ENCODE measurements around the gene AUTS2.
A peak's percentile ranks its signal among the peaks of the same experiment; 100 is the strongest.

AUTS2 gene

GRCh38 chr7:70759674-70760073 is 1161.4 kb downstream of the AUTS2 start:
- Mint-ChIP-seq H3K9me3 (no peaks in the 10 kb centered on the region), H3K27ac (no peak overlapping the region), H3K4me3 (no peak overlapping the region), H3K36me3 (ENCODE audit: low read depth) (no peaks in the 10 kb centered on the region), H3K27me3 (no peaks in the 10 kb centered on the region), H3K4me1 (no peaks in the 10 kb centered on the region)
- DNase-seq (no peak), ATAC-seq (no peak)

DNA sequence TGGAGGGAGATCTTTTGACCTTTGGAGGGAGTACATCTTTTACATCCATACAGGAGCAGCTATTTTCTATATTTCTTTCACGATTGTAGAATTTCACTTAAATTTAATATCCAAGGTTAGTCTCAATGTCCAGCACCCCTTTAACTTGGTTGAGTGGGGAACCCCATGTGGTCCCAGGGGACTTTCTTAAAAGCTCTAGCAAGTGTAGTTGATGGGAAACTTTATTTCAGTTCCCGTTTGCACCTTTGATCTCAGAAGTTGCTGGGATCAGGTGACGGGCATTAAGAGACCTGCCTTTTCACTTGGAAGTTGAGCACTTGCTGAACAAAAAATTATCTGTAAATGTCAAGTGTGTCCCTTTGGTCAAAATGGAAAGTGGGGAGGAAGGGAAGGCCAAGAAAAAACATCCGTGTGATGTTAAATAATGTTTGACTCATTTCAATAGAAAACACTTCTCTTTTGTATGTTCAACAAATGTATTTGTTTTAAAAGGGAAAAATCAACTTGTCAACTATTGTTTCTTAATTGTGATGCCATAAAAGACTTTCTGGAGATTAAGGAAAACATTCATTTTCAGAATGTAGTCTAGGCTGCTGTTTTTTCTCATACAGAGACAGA is 1163.5 kb downstream of the AUTS2 start:
- H3K4me3 Mint-ChIP-seq: no peak overlapping the region
- no peaks in the 10 kb centered on the region for H3K9me3 Mint-ChIP-seq
- no peak for DNase-seq
- H3K36me3 Mint-ChIP-seq (ENCODE audit: low read depth): no peaks in the 10 kb centered on the region
- H3K27me3 Mint-ChIP-seq: no peaks in the 10 kb centered on the region
- no peak overlapping the region for H3K27ac Mint-ChIP-seq
- H3K4me1 Mint-ChIP-seq: peaks cover 2% of the 10 kb centered on the region
- no peak for ATAC-seq

DNA sequence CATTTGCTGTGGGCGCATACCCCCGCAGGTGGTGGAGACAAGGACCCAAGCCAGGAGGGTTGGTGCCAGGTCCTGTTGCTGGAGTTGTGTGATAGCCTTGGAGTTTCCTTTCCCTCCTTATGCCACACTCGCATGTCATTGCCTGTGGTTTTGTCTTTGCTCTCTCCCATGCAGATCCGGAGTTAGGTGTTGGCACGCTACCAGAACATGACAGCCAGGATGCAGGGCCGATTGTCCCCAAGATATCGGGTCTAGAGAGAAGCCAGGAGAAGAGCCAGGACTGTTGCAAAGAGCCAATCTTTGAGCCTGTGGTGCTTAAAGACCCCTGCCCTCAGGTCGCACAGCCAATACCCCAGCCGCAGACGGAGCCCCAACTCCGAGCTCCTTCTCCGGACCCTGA is 1164.4 kb downstream of the AUTS2 start:
- Mint-ChIP-seq H3K27me3 (no peaks in the 10 kb centered on the region), H3K36me3 (ENCODE audit: low read depth) (no peaks in the 10 kb centered on the region), H3K4me3 (no peak overlapping the region), H3K4me1 (peaks cover 2% of the 10 kb centered on the region), H3K9me3 (no peaks in the 10 kb centered on the region), H3K27ac (no peak overlapping the region)
- DNase-seq: no peak
- ATAC-seq: no peak

DNA sequence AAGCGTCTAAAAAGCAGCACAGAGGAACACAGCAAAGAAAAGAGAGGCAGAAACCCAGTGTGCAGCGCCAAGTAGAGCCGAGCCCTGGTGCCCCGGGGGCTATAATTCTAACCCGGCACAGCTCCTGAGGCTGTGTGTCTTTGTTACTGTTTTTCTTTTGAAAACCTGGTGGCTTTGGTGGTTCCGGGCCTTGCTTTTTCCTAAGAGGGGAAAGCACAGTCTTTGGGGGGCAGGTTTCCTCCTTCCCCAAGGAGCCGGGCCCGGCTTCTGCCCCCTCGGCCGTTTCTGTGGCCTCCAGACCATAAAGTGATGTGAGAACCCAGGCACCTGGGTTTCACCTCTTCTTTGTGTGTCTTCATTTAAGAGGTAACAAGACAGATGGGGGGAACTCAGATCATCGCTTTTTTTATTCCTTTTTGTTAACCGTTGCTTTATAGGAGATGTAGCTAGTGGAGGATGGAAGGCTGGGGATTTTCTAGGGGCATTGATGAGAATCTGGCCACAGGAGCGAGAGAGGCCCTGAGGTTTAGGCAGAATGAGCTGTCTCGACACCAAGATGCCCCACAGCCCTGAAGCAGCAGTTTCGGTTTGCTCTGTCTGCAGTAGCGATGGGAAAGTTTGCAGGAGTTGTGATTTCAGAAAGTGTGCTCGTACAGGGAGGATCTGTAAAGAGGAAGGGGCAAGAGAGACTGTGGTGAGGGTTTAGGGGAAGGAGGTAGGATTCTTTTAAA is 1165.9 kb downstream of the AUTS2 start:
- Mint-ChIP-seq H3K36me3 (ENCODE audit: low read depth) (no peaks in the 10 kb centered on the region), H3K27ac (no peak overlapping the region), H3K9me3 (no peaks in the 10 kb centered on the region), H3K4me1 (peaks cover 2% of the 10 kb centered on the region), H3K4me3 (no peak overlapping the region), H3K27me3 (no peaks in the 10 kb centered on the region)
- no peak for DNase-seq
- ATAC-seq: peak; percentile 59

GRCh38 chr7:70764701-70765208 is 1166.5 kb downstream of the AUTS2 start:
- no peak overlapping the region for H3K4me3 Mint-ChIP-seq
- DNase-seq (no peak), ATAC-seq (no peak)

GRCh38 chr7:70765651-70766050 is 1167.4 kb downstream of the AUTS2 start:
- no peak for DNase-seq
- no peak for ATAC-seq
- no peak overlapping the region for H3K27ac Mint-ChIP-seq
- no peaks in the 10 kb centered on the region for H3K36me3 Mint-ChIP-seq (ENCODE audit: low read depth)
- H3K27me3 Mint-ChIP-seq: no peaks in the 10 kb centered on the region
- no peak overlapping the region for H3K4me3 Mint-ChIP-seq
- peaks cover 2% of the 10 kb centered on the region for H3K4me1 Mint-ChIP-seq
- H3K9me3 Mint-ChIP-seq: no peaks in the 10 kb centered on the region

More at GRCh38 chr7:70764701-70765208, 1166.5 kb downstream of the AUTS2 start:
- Mint-ChIP-seq H3K36me3 (ENCODE audit: low read depth) (no peaks in the 10 kb centered on the region), H3K9me3 (no peaks in the 10 kb centered on the region), H3K27ac (no peak overlapping the region), H3K27me3 (no peaks in the 10 kb centered on the region), H3K4me1 (peaks cover 2% of the 10 kb centered on the region)

GRCh38 chr7:70766109-70766508 is 1167.8 kb downstream of the AUTS2 start:
- DNase-seq (no peak), ATAC-seq (no peak)
- peaks cover 2% of the 10 kb centered on the region for H3K4me1 Mint-ChIP-seq
- H3K4me3 Mint-ChIP-seq: no peak overlapping the region
- no peak overlapping the region for H3K27ac Mint-ChIP-seq
- H3K9me3 Mint-ChIP-seq: no peaks in the 10 kb centered on the region
- no peaks in the 10 kb centered on the region for H3K36me3 Mint-ChIP-seq (ENCODE audit: low read depth)
- H3K27me3 Mint-ChIP-seq: no peaks in the 10 kb centered on the region

DNA sequence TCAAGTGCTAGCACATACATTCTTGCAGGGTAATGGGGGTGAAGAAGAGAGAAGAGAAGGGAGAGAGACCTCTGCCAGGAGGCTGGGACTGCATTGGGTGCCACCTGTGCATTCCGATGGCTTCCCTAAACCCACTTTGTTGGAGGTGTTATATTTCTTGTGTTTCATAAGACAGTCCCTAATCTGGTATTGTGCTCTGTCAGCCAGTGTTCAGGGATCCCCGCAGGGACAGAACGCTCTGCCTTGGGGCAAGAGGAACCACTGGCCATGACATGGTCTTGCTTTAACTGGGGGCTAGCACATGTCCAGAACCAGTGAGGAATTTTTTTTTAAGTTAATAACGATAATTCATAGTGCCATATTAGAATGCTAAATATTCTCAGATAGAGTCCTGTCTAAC is 1168.4 kb downstream of the AUTS2 start:
- H3K27me3 Mint-ChIP-seq: no peaks in the 10 kb centered on the region
- H3K27ac Mint-ChIP-seq: no peak overlapping the region
- ATAC-seq: no peak
- no peak overlapping the region for H3K4me3 Mint-ChIP-seq
- no peaks in the 10 kb centered on the region for H3K36me3 Mint-ChIP-seq (ENCODE audit: low read depth)
- DNase-seq: no peak
- H3K9me3 Mint-ChIP-seq: no peaks in the 10 kb centered on the region
- peaks cover 2% of the 10 kb centered on the region for H3K4me1 Mint-ChIP-seq

DNA sequence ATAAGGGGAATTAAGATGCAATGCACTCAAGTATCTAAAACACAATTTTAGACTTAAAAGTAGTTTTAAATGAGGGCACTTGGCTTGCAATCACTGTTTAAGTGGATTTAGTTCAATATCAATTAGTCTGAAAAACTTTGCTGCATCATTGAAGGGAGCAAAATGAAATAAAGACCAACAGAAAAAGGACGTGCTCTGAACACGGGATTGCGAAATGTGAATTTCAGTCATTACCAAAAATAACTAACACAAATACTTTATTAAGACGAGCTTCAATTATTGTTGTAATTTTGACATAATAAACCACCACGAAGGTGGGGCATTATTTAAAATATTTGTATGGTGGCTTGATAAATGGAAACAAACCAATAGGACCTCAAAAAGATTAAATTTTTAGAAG is 1171.9 kb downstream of the AUTS2 start:
- Mint-ChIP-seq H3K4me3 (no peak overlapping the region), H3K27me3 (no peaks in the 10 kb centered on the region), H3K9me3 (no peaks in the 10 kb centered on the region), H3K27ac (no peak overlapping the region), H3K36me3 (ENCODE audit: low read depth) (peaks cover 2% of the 10 kb centered on the region), H3K4me1 (no peaks in the 10 kb centered on the region)
- DNase-seq (no peak), ATAC-seq (no peak)

- DNase-seq (no peak), ATAC-seq (no peak)
- Mint-ChIP-seq H3K4me1 (no peaks in the 10 kb centered on the region), H3K27ac (no peak overlapping the region), H3K4me3 (no peak overlapping the region), H3K27me3 (no peaks in the 10 kb centered on the region), H3K9me3 (no peaks in the 10 kb centered on the region), H3K36me3 (ENCODE audit: low read depth) (peaks cover 2% of the 10 kb centered on the region)
Observed at GRCh38 chr7:70771451-70771850, 1173.2 kb downstream of the AUTS2 start.

GRCh38 chr7:70772891-70773290 is 1174.6 kb downstream of the AUTS2 start:
- H3K36me3 Mint-ChIP-seq (ENCODE audit: low read depth): peaks cover 2% of the 10 kb centered on the region
- no peaks in the 10 kb centered on the region for H3K27me3 Mint-ChIP-seq
- H3K9me3 Mint-ChIP-seq: no peaks in the 10 kb centered on the region
- no peak for ATAC-seq
- H3K27ac Mint-ChIP-seq: no peak overlapping the region
- H3K4me1 Mint-ChIP-seq: no peaks in the 10 kb centered on the region
- no peak for DNase-seq
- H3K4me3 Mint-ChIP-seq: no peak overlapping the region

DNA sequence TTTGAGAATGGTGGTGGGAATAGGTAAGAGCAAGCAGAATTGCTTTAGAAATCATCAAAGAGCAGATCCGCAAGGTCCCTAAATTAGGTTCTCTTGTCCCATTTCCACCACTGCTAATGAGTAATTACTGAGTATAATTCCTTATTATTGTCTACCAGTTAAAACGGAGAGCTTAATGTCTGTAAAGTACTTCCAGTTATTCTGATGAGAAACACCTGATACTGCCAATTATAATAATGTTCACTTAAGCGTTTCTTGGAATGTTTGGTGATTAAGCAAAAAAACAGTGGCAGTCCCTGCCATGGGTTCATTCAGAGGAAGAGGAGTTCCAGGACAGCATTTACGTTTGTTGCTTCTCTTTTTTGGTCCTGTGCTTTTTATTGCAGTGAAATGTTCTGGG is 1175.1 kb downstream of the AUTS2 start:
- Mint-ChIP-seq H3K27me3 (no peaks in the 10 kb centered on the region), H3K9me3 (no peaks in the 10 kb centered on the region), H3K4me1 (no peaks in the 10 kb centered on the region), H3K36me3 (ENCODE audit: low read depth) (peaks cover 2% of the 10 kb centered on the region), H3K27ac (no peak overlapping the region), H3K4me3 (no peak overlapping the region)
- DNase-seq (no peak), ATAC-seq (no peak)

DNA sequence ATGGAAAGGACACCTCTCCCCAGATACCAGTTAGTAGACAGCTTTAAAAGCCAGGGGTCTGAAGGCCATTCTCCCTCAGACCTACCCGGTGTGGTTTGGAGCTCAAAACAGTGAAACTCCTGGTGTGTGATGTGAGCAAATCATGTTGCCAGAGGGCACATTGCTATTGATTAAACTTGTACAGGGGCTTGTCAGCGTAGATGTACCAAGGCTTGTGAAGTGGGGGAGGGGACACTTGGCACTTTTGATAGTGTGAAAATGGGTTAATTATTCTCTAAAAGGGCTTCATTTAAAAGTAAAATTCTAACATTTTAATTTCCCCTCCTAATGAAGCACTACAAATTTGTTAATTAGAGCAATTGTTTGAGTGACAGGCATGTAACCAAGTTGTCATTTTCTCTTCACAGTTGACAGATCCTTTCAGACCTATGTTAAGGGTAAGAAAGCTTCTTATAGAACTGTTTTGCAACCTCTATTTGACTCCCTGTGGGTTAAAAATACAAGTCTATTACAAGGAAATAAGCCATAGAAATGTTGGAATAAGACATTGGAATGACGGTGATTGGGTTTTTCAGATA is 1176.8 kb downstream of the AUTS2 start:
- DNase-seq: no peak
- Mint-ChIP-seq H3K27ac (no peak overlapping the region), H3K4me3 (no peak overlapping the region), H3K9me3 (no peaks in the 10 kb centered on the region), H3K36me3 (ENCODE audit: low read depth) (peaks cover 2% of the 10 kb centered on the region), H3K27me3 (no peaks in the 10 kb centered on the region), H3K4me1 (peaks cover 4% of the 10 kb centered on the region)
- no peak for ATAC-seq

DNA sequence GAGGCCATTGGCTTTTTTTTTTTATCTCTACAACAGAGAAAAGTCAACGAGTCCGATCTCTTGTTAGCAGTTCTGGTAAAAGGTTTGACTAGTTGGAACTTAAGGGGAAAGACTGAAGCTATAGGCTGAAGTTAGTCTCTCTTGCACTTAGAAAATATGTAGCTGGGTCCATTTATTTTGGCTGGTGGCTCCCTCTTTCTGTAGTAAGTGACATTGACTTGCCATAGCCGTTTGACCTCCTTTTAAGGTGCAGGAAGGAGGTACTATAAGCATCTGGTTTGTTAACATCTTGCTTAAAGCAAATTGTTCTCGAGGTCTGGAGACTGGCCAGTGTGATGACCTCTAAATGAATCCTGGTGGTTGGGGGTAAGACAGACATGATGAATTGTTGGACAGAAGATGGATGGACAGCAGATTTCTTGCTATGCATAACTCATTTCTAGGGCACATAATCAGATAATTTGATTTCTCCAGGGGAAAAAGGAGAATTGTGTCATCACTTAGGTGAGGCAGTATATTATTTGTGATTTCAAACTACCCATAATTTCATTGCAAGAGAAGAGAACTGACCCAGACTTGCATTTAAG is 1177.4 kb downstream of the AUTS2 start:
- peaks cover 2% of the 10 kb centered on the region for H3K36me3 Mint-ChIP-seq (ENCODE audit: low read depth)
- H3K9me3 Mint-ChIP-seq: no peaks in the 10 kb centered on the region
- H3K27me3 Mint-ChIP-seq: no peaks in the 10 kb centered on the region
- H3K27ac Mint-ChIP-seq: no peak overlapping the region
- no peak for DNase-seq
- no peak for ATAC-seq
- no peak overlapping the region for H3K4me3 Mint-ChIP-seq
- H3K4me1 Mint-ChIP-seq: peaks cover 4% of the 10 kb centered on the region

- H3K27ac Mint-ChIP-seq: no peak overlapping the region
- no peaks in the 10 kb centered on the region for H3K9me3 Mint-ChIP-seq
- no peak for ATAC-seq
- no peak for DNase-seq
- no peak overlapping the region for H3K4me3 Mint-ChIP-seq
- H3K4me1 Mint-ChIP-seq: peaks cover 4% of the 10 kb centered on the region
- peaks cover 2% of the 10 kb centered on the region for H3K36me3 Mint-ChIP-seq (ENCODE audit: low read depth)
- no peaks in the 10 kb centered on the region for H3K27me3 Mint-ChIP-seq
Observed at GRCh38 chr7:70776627-70777101, 1178.4 kb downstream of the AUTS2 start.
